Liver (tissue), 9 donors: Measurements from ENCODE around the gene ADISSP. TPM values are rescaled to one million over a fixed set of nuclear protein-coding genes. Genes with fewer than 3 reads are reported as not detected.

Source experiments
- DNase-seq: peaks from one replicate; pipeline ENCODE4 v3.0.0-alpha.2; 2017; ENCODE audit warnings: low spot score
- H3K27ac ChIP-seq, 2 donors: one replicate each; pipeline ENCODE4 v1.7.0; 2013; ENCODE audit warnings: inconsistent platforms in 2 of 2, low read length in 2 of 2, control low read depth in 1 of 2, low read depth in 1 of 2, mild to moderate bottlenecking in 1 of 2
- H3K27me3 ChIP-seq, 4 donors: one replicate each; pipeline versions ENCODE4 v1.6.1 to v1.7.0; 2013; ENCODE audit warnings: low read length in 3 of 4, inconsistent platforms in 1 of 4, mild to moderate bottlenecking in 1 of 4, moderate library complexity in 1 of 4; ENCODE audit not compliant: control insufficient read depth in 4 of 4, insufficient read depth in 4 of 4
- H3K36me3 ChIP-seq, 4 donors: one replicate each; pipeline versions ENCODE4 v1.6.1 to v1.7.0; 2013; ENCODE audit warnings: low read length in 3 of 4, mild to moderate bottlenecking in 3 of 4, low read depth in 1 of 4, moderate library complexity in 1 of 4; ENCODE audit not compliant: control insufficient read depth in 4 of 4, insufficient read depth in 3 of 4
- H3K4me1 ChIP-seq, 4 donors: one replicate each; pipeline versions ENCODE4 v1.6.1 to v1.7.0; 2013; ENCODE audit warnings: low read length in 3 of 4, mild to moderate bottlenecking in 3 of 4, moderate library complexity in 1 of 4; ENCODE audit not compliant: control insufficient read depth in 4 of 4, insufficient read depth in 4 of 4
- H3K4me3 ChIP-seq, 3 donors: one replicate each; pipeline versions ENCODE4 v1.6.1 to v1.7.0; 2013; ENCODE audit warnings: low read length in 3 of 3, control low read depth in 1 of 3, low read depth in 1 of 3, mild to moderate bottlenecking in 1 of 3
- H3K9ac ChIP-seq, 2 donors: one replicate each; pipeline ENCODE4 v1.7.0; 2013; ENCODE audit warnings: low read length in 2 of 2, mild to moderate bottlenecking in 2 of 2, moderate library complexity in 2 of 2, control low read depth in 1 of 2, low read depth in 1 of 2
- H3K9me3 ChIP-seq, 4 donors: one replicate each; pipeline versions ENCODE4 v1.6.1 to v1.7.0; 2013; ENCODE audit warnings: low read length in 3 of 4; ENCODE audit not compliant: control insufficient read depth in 4 of 4
- EGR1 ChIP-seq, 2 donors: IDR thresholded peaks; 2 replicates each; pipeline ENCODE4 v1.6.1; 2016 to 2018; ENCODE audit warnings: antibody characterized with exemption in 2 of 2, low read depth in 2 of 2
- FOXA1 ChIP-seq: IDR thresholded peaks from 2 replicates; pipeline ENCODE4 v1.6.1; 2016; ENCODE audit warnings: antibody characterized with exemption
- FOXA2 ChIP-seq: IDR thresholded peaks from 2 replicates; pipeline ENCODE4 v1.6.1; 2016; ENCODE audit warnings: antibody characterized with exemption
- GABPA ChIP-seq, 2 donors: IDR thresholded peaks in 1 of 2; conservative IDR thresholded peaks in 1 of 2; 2 replicates each; pipeline ENCODE4 v1.6.1; 2016; ENCODE audit warnings: antibody characterized with exemption in 2 of 2, mild to moderate bottlenecking in 1 of 2, moderate library complexity in 1 of 2
- HNF4A ChIP-seq, 2 donors: conservative IDR thresholded peaks; 2 replicates each; pipeline ENCODE4 v1.6.1; 2016; ENCODE audit warnings: antibody characterized with exemption in 2 of 2, mild to moderate bottlenecking in 2 of 2
- HNF4G ChIP-seq: IDR thresholded peaks from 2 replicates; pipeline ENCODE4 v1.6.1; 2016; ENCODE audit warnings: antibody characterized with exemption
- NR2F2 ChIP-seq: IDR thresholded peaks from 2 replicates; pipeline ENCODE4 v1.6.1; 2016; ENCODE audit warnings: antibody characterized with exemption
- RAD21 ChIP-seq, 2 donors: IDR thresholded peaks; 2 replicates each; pipeline ENCODE4 v1.6.1; 2016; ENCODE audit warnings: antibody characterized with exemption in 2 of 2, mild to moderate bottlenecking in 2 of 2
- RXRA ChIP-seq, 2 donors: IDR thresholded peaks; 2 replicates each; pipeline ENCODE4 v1.6.1; 2017 to 2018; ENCODE audit warnings: antibody characterized with exemption in 2 of 2, mild to moderate bottlenecking in 1 of 2
- WGBS: extraction: QIAGEN DNeasy Blood & Tissue Kit; methylation state at CpG from one replicate; pipeline ENCODE4 v1.1.7; 2013; 5-methylcytosine and 5-hydroxymethylcytosine counted together
- polyA plus RNA-seq, 2 donors: library from polyadenylated mRNA; stranded (reverse) in 1 of 2; unstranded in 1 of 2; fragments of 200-250 nt in 1 of 2; fragments of >200 nt in 1 of 2; fragmentation: Nextera tagmentation in 1 of 2; extraction: Ambion mirVana in 1 of 2; gene quantifications; one replicate each; pipeline versions ENCODE4 v1.2.1 to v1.2.3, GENCODE V29; 2013 to 2015
- total RNA-seq, 2 donors: library from RNA; depleted of rRNA; stranded (reverse); fragments of >200 nt; gene quantifications; one replicate each; pipeline ENCODE4 v1.2.3, GENCODE V29; 2014
- TF ChIP-seq, protein P1 (sequence below): IDR thresholded peaks from 2 replicates; pipeline ENCODE4 v1.6.1; 2016; ENCODE audit warnings: antibody characterized with exemption, mild to moderate bottlenecking
- TF ChIP-seq, protein P2 (sequence below): IDR thresholded peaks from 2 replicates; pipeline ENCODE4 v1.6.1; 2016; ENCODE audit warnings: antibody characterized with exemption
- TF ChIP-seq, protein P3 (sequence below): IDR thresholded peaks from 2 replicates; pipeline ENCODE4 v1.6.1; 2016; ENCODE audit warnings: antibody characterized with exemption
- donor health status: healthy.
- donor health status: healthy.
- donor health status: healthy.
- donor health status: healthy.
- donor health status: healthy.

Gene ADISSP
- total and polyA plus RNA-seq, 4 donors, result 3.8 to 27.3 (median 10.4) TPM

DNA sequence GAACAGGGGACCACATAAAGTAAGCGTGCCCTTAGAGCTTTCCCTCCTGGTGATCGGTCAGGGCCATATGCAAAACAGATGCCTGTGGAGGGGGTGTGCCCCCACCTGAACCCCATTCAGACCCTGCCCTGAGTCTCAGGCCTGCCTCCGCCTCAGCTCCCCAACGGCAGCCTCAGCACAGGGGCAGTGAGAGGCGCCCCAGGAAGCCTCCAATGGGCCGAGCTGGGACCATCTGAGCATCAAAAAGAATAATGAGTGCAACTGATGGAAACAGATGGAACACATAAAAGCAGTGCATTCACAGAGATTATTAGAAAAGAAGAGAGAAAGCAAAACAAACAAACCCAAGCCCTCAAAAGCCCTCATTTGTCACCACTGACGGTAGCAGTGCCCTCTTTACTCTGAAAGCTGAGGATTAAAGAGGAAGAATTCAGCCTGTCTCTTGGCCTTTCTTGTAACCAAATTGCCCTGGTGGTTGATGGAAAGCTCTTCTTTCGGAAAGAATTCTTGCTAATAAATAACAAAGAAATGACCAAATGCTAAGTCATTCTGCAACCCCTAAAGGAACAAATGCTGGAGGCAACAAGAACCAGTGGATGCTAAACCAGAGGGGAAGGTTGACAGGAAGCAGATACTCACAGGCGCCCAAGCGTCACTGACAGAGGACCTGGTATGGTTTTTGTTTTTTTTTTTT is 6.8 kb downstream of the ADISSP start:
- H3K27ac ChIP-seq, result no peak overlapping the region

DNA sequence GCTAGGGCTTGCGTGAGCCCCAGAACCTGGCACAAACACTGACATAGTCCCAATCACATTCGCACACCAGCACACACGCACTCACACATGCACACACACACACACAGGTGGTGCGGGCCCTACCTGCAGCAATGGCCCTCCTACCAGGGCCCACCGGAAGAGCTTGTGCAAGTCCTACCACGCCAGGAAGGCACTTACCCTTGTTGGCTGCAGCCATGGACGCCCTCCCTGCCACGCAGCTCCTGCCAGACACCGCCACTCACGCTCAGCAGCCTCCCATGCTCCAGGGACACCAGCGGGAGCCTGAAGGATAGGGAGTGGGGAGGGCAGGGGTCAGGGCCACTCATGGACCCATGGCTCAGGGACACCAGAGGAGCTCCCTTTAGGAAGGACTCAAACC is 7.7 kb downstream of the ADISSP start:
- no peak overlapping the region for H3K4me3 ChIP-seq
- no peak overlapping the region for H3K27ac ChIP-seq
- peaks cover 0 to 3% (median 0%) of the 10 kb centered on the region in 4 donors for H3K36me3 ChIP-seq
- TF ChIP-seq GABPA (IDR thresholded peaks at IDR 0.05 in 1 of 2, conservative IDR thresholded peaks at IDR 0.05 in 1 of 2), result no peak
- TF ChIP-seq FOXA2, result no peak
- no peak for TF ChIP-seq FOXA1
- TF ChIP-seq, protein P1, sequence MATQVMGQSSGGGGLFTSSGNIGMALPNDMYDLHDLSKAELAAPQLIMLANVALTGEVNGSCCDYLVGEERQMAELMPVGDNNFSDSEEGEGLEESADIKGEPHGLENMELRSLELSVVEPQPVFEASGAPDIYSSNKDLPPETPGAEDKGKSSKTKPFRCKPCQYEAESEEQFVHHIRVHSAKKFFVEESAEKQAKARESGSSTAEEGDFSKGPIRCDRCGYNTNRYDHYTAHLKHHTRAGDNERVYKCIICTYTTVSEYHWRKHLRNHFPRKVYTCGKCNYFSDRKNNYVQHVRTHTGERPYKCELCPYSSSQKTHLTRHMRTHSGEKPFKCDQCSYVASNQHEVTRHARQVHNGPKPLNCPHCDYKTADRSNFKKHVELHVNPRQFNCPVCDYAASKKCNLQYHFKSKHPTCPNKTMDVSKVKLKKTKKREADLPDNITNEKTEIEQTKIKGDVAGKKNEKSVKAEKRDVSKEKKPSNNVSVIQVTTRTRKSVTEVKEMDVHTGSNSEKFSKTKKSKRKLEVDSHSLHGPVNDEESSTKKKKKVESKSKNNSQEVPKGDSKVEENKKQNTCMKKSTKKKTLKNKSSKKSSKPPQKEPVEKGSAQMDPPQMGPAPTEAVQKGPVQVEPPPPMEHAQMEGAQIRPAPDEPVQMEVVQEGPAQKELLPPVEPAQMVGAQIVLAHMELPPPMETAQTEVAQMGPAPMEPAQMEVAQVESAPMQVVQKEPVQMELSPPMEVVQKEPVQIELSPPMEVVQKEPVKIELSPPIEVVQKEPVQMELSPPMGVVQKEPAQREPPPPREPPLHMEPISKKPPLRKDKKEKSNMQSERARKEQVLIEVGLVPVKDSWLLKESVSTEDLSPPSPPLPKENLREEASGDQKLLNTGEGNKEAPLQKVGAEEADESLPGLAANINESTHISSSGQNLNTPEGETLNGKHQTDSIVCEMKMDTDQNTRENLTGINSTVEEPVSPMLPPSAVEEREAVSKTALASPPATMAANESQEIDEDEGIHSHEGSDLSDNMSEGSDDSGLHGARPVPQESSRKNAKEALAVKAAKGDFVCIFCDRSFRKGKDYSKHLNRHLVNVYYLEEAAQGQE, result no peak
- no peak for TF ChIP-seq RXRA (IDR thresholded peaks at IDR 0.05)
- no peak for TF ChIP-seq NR2F2
- TF ChIP-seq, protein P2, sequence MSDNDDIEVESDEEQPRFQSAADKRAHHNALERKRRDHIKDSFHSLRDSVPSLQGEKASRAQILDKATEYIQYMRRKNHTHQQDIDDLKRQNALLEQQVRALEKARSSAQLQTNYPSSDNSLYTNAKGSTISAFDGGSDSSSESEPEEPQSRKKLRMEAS, result no peak
- no peak for TF ChIP-seq EGR1 (IDR thresholded peaks at IDR 0.05; ENCODE audit: low read depth in 2 of 2)
- TF ChIP-seq RAD21 (IDR thresholded peaks at IDR 0.05), result no peak
- no peaks in the 10 kb centered on the region for H3K9me3 ChIP-seq
- H3K9ac ChIP-seq, result no peak overlapping the region
- 94% methylated on average over 11 of the region's 11 CpGs for WGBS
- peaks cover 0 to 1% (median 0%) of the 10 kb centered on the region in 4 donors for H3K4me1 ChIP-seq
- H3K27me3 ChIP-seq, result no peaks in the 10 kb centered on the region
- DNase-seq, result no peak

More for the DNA sequence above, 6.8 kb downstream of the ADISSP start:
- WGBS, result 83% methylated on average over 10 of the region's 10 CpGs
- H3K36me3 ChIP-seq, result peaks cover 0 to 3% (median 0%) of the 10 kb centered on the region in 4 donors
- no peak for DNase-seq
- H3K4me3 ChIP-seq, result no peak overlapping the region
- peaks cover 0 to 1% (median 0%) of the 10 kb centered on the region in 4 donors for H3K4me1 ChIP-seq
- no peaks in the 10 kb centered on the region for H3K27me3 ChIP-seq
- H3K9ac ChIP-seq, result no peak overlapping the region
- H3K9me3 ChIP-seq, result no peaks in the 10 kb centered on the region
- TF ChIP-seq HNF4G (no peak), HNF4A (conservative IDR thresholded peaks at IDR 0.05) (no peak), EGR1 (IDR thresholded peaks at IDR 0.05; ENCODE audit: low read depth in 2 of 2) (no peak)
- TF ChIP-seq, protein P2, result no peak
- TF ChIP-seq, protein P3, sequence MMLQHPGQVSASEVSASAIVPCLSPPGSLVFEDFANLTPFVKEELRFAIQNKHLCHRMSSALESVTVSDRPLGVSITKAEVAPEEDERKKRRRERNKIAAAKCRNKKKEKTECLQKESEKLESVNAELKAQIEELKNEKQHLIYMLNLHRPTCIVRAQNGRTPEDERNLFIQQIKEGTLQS, result no peak
- TF ChIP-seq, protein P1, result no peak
